Brain pericyte (primary cell): ENCODE results near the gene MYL5.
"Not testable (repeated sequence)": the region's sequence is repeated elsewhere in the genome, so short reads cannot be mapped to it uniquely, and the experiment has no call there.

Experiments used
- DNase-seq: peaks from one replicate; pipeline ENCODE4 v3.0.0-alpha.2; 2012; ENCODE audit warnings: low read depth, low spot score

The MYL5 gene

DNA sequence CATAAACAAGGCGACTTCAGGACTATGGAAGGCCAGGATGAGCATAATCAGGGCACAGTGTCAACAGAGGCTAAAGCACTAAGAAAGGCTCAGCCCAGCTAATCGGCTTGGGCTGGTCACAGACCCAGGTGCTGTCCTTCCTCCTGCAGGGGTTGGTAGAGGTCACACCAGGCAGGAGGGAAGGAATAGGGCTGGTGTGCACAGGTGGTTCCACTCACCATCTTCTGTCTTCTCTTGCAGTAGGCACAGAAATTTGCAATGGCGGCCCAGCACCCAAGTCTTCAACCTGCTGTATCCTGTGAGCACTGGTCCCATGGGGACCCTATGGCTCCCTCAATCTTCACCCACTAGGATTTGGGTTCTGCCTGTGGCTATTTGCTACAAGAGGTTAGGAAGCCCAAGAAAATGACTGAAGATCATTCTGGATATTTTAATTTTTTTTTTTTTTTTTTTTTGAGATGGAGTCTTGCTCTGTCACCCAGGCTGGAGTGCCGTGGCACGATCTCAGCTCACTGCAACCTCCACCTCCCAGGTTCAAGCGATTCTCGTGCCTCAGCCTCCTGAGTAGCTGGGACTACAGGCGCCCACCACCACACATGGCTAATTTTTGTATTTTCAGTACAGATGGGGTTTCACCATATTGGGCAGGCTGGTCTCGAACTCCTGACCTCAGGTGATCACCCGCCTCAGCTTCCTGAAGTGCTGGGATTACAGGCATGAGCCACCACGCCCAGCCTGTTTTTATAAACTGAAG lies 4.4 kb upstream of the MYL5 start:
- not testable (repeated sequence) for DNase-seq

DNA sequence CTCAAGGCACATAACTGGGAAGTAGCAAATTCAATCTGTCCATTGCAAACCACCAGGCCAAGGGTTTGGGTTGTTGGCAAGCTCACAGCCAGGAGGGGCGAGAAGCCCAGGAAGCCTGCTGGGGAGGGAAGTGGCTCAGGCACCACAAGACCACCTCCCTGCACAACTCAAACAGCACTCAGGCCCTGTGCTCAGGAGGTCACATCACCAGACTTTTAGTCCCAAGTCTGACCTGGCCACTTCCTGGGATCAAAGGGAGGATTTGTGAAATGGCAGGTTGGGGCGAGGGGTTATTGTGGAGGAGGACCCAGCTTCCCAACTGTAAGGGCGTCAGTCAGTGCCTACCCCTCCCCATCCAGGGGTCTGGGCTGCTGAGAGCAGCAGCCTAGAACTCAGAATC lies 2.6 kb upstream of the MYL5 start:
- DNase-seq: no peak

DNA sequence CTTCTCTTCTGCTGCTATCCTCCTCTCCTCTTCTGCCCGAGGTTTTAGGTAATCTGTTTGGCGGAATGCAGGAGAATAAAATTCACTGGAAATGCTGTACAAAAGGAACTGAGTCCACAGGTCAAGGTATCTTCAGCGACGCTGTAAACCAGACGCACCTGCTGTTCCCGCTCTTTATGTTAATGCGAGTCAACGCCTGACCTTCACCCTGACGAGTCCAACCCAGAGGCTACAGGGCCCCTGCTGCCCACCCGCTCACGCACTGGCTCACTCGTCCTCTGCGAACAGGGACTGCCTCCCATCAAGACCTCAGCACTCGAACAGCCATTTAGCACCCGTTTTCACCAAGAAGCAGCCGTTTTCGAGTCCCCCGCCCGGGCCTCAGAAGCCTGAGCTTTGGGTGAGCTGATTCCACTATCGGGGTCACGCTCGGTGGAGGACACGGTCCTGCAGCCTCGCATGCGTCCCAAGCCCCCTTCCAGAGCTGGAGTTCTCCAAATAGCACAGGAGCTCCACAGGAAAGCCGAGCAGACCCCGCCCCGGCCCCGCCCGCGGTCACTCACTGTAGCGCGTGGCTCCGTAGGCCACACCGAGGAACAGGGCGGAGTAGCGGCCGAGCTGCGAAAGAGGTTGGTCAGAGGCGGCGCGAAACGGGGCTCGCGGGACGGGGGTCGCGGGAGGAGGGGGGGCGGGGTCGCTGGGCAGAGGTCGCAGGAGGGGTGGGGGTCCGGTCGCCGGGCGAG lies 822 bp upstream of the MYL5 start:
- DNase-seq: no peak

DNA sequence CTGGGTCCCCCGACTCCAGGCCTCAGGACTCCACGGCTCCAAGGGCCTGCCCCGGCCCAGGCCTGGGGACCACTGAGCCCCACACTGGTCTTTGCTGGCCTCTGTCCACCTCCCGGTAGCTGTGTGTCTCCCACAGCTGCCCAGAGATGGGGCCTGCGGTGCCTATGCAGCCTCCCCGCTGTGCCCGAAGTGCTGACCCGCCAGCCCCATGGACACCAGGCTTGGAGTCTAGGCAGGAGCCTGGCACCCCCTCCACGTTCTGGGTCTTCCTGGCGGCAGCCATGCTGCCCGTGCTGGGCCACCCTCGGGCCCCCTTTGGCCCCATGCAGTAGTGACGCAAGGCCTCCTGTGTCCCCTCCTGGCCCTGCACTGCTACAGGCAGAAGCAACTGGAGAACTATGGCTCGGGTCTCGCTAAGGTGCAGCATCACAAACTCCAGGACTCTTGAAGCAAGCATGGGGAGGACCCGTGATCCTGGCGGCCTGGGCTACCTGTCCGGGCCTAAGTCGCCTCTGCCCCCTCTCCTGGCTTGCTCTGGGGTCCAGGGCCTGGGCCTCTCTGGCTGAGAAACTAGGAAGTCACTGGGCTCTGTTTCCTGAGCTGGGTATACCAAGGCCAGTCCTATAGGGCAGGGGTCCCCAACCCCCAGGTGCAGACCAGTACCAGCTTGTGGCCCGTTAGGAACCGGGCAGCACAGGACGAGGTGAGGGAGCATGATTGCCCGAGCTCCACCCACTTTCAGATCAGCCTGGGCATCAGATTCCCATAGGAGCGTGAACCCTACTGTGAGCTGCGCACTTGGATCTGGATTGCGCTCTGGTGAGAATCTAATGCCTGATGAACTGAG lies 917 bp downstream of the MYL5 start:
- no peak for DNase-seq

DNA sequence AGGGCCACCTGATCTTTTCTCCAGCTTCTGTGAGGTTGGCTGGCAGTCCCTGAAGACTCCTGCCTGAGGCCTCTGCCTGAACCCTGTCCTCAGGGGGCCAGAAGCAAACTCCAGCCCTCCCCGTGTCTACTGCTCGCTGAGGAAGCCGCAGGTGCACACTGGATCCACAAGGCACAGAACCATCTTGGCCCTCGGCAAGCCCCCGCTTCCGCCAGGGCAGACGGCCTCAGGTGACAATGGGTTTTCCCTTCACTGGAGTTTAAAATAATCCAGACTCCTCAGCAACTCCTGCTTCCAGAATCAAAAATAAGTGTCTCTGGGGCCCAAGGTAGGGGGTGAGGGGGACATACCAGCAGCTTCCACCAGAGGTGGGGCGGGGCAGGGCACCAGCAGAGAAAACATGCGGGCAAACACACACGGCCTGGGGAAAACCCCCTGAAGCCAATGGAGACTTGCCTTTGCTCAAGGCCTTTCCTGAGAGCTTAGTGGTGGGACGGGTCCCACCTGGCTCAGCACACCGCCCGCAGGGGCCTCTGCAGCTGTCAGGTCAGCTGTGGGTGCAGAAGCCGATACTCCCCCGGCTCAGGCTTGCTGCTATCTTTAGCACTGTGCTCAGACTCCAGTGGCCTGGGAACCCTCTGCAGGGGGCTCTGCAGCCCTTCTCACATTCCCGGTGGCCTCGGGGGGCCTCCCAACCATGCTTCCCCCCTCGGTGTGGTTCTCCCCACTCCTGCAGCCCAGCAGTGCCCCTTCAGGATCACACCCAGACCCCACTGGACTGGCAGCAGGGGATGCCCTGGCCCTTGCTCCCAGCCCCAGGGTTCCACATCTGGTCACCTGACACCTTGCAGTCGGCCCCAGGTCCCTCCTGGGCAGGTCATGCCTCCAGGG lies 1.9 kb downstream of the MYL5 start:
- no peak for DNase-seq

DNA sequence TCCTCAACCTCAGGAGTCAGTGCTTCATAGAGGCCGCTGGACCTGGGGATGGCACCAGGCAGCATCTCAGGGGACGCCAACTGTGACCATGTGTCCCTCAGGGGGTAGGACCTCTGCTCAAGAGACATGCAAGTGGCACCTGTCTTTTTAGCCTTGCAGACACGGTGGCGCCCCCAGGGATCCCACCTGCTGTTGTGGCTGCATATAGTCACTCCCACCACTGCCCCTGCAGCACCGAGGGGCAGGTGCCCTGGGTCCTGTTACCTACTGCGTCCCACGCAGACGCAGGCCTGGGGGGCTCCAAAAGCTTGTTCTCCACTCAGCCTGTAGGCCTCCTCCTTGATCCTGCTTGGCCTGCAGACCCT lies 2.5 kb downstream of the MYL5 start:
- DNase-seq: no peak

DNA sequence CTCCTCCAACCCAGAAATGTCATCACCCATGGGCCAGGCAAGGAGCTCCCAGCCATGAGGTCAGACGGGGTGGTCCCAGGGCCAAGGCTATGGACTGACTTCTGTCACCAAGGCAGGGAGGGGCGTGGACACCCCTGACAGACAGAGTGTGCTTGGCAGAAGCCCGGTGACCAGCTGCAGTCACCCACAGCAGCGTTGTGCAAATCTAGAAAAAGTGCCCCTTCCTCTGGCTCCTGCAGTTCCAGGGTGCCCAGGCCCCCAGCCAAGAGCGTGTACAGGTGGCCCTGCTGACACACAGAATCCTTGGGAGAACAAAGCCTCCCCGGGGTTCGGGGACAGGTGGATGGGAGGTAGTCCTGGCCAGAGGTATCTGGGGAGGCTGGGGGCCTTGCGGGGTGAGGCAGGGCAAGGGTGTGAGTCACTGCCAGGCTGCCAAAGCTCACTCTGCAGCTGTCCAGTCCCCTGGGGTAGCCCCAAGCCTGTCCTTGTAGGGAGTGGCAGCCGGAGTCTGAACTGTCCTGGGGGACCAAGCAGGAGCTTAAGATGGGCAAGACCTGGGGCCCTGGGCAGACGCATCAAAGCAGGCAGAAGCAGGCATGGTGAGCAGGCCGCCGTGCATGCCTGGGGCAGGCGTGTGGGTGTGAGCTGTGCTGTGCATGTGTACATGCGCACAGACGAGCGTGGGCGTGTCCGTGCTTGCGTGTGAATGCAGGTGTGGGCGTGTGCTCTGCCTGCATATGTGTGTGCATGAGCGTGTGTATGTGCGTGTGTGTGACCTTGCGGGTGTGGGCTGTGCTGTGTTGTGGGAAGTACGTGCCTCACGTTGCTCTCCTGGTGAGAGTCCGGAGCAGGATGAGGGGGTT lies 3.3 kb downstream of the MYL5 start:
- no peak for DNase-seq

DNA sequence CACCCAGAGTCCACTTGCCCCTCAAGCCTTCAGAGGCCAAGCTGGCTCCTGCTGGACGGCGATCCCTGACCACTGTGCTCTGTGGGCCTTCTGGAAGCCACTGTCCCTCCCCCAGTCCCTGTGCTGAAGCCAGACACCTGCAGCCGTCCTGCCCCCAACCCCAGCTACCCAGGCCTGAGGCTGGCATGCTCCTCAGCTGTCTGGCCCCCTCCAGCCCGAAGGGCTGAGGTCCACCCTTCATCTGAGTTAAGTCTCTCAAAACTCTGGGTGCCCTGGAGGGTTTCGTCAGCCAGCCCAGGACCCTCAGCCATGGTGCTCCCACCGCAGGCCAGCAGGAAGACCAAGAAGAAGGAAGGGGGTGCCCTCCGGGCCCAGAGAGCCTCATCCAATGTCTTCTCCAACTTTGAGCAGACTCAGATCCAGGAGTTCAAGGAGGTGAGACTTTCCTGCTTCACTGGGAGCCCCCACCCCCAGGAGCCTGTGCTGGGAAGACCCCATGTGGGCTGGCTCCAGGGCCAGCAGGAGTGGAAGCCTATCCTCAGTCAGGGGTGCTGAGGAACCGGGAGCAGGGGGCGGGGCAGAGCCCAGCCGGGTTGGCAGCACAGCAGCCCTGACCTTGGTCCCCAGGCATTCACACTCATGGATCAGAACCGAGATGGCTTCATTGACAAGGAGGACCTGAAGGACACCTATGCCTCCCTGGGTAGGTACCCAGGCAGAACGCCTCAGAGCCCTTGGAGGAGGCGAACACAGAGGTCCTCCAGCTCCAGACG lies 4.2 kb downstream of the MYL5 start:
- DNase-seq: no peak

DNA sequence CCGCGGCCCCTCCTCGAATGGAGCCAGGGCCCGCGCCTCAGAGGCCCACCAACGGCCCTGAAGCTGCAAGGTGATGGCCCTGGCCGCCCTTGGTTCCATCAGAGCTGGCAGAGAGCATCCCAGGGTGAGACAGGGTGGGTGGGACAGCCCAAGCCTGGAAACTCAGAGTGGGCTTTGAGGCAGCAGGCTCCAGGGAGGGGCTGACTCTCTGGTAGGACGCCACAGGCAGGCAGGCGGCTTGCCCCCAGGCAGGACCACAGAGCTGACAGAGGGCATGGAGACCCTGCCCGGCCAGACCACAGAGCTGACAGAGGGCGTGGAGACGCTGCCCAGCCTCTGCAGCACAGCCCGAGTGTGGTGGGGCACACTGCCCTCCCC lies 4.8 kb downstream of the MYL5 start:
- DNase-seq: no peak

DNA sequence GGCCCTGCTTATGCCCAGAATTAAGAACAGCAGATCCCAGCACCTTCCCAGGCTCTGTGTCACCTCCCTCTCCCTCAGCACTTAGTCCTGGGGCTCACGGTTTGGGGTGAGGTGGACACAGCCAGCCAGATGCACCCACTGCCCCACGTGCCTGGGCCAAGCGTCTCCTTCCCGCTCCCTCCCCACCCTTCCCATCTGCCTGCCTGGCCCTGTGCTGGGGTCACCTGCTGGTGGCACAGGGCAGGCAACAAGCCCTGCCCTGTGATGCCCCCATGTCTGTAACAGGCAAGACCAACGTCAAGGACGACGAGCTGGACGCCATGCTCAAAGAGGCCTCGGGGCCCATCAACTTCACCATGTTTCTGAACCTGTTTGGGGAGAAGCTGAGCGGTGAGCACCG lies 5.3 kb downstream of the MYL5 start:
- DNase-seq: no peak

DNA sequence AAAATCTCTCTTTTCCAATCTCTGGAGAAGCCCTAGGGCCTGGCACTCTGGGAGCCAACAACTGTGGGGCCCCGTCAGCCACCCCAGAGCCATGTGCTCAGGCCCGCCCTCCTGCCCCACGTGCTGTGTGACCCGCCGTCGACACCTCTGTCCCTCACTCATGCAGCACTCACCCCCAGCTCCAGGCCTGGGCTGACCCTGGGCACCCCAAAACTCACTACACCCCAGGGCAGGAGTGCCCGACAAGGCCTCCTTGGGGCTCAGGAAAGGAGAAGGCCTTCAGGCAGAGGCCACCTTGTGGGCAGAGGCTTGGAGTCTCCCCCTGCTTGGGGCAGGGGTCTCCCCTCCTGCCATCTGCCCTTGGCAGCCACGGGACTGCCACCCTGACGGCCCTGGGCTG lies 5.7 kb downstream of the MYL5 start:
- no peak for DNase-seq

DNA sequence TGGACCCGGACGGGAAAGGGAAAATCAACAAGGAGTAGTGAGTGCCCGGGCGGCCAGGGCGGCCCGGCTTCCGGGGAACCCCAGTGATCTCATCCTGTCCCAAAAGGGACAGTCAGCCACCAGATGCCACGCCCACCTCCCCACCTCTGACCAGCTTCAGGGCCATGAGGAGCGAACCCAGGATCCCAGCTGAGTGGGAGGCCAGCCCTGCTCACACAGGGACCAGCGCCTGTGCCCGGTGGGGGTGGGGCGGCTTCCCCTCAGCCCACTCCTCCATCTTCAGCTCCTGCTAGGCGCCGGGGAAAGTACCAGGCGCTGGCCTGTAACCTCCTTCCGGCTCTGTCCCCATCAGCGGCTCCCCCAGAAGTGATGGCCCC lies 6.2 kb downstream of the MYL5 start:
- DNase-seq: no peak

DNA sequence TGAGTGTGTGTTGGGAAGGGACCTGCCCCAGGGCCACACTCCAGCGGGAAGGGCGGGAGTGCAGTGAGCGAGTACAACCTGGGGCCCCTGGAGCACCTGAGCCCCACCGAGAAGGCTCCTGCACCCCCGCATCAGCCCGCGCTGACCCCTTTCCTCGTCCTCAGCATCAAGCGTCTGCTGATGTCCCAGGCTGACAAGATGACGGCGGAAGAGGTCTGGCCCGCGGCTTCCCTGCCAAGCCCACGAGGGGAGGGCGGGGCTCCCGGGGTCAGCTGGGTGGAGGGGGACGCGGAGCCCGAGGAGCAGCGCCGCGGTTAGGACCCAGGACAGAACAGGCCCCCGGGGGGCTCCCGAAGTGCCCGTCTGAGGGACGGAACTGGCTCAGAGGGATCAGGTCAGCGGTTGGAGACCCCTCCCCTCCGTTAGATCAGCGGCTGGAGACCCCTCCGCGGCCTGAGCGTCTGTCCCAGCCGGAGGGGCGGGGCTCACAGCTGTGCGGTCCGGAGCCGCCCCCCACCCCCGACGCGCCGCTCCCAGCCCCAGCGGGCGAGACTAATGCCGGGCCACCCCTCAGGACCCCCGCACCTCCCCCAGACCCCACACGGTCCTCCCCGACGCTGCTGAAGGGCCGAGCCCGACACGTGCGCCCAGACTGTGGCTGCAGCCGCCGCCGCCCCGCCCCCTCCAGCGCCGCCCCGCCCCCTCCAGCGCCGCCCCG lies 6.7 kb downstream of the MYL5 start:
- DNase-seq: no peak

DNA sequence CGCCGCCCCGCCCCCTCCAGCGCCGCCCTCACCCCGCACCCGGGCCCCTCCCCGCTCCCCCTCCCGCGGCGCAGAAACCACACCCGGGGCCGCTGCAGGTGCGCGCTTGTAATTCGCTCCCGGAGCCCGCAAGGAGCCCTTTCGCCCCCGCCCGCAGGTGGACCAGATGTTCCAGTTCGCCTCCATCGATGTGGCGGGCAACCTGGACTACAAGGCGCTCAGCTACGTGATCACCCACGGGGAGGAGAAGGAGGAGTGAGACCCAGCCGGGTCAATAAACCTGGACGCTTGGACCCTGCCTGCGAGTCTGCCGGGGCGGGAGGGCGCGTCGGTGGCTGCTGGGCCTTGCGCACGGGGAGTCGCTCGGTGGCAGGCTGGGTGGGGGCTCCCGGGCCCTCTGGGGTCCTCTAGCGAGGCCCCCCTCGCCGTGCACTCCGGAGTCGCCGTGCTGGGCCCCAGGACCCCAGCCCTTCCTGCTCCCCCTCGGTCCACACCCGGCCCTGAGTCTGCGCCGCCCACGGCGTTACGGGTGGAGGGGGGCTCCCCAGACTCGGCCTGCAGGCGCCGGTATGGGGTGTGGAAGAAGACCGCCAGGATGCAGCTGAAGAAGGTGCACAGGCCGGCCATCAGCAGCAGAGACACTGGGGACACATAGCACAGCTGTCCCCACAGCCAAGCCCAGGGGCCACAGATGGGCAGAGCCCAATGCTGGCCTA lies 7.6 kb downstream of the MYL5 start:
- DNase-seq: no peak

DNA sequence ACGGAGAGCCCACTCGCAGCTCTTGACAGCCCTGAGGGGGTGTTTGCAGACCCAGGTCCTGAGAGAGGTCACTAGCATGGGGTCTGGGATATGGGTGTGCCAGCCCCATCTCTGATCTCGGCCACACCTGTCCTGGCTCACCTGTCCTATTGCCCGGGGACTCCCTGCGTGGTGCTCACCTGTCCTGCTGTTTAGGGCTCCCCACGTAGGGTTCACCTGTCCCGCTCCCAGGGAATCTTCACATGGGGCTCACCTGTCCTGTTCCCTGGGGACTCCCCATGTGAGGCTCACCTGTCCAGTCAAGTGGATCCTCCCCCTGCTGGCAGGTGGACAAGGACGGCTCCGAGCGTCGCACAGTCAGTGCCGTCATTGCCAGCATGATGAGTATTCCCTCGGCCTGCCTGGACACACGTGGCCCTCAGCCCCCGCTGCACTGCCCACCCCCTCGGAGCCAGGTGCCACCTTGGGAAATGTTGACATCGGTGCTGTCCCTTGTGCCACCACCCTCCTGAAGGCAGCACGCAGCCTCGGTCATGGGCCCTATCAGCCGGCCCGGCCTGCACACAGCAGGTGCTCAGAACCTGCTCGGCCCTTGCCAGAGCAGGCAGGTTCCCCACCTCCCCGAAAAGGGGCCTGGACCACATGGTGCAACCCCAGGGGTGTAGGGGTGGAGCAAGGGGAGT lies 8.3 kb downstream of the MYL5 start:
- no peak for DNase-seq

DNA sequence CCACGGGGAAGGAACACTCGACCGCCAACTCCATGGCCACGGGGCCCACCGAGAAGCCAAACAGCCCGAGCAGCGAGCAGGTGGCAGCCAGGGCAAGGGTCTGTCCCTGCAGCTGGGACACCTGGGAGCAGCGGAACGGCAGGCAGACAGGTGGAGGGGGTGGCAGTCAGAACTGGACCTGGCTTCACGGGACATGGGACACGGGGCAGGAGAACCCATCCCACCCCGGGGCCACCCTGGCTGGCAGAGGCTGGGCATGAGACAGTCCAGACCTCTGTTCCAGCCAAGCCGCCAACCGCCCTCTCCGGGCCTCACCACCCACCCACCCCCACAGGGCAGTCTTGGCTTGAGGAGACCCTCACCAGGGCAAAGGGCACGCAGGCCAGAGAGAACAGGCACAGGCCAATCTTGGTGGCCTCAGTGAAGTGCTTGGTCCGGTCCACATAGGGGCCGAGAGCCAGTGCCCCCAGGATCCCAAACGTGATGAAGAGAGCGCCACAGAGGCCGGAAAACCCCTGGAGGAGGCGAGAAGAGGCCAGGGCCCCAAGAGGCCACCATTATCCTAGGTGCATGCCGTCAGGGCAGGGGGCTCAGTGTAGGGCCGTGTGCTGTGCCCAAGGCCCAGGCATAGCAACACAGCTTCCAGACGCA lies 9.0 kb downstream of the MYL5 start:
- DNase-seq: no peak

DNA sequence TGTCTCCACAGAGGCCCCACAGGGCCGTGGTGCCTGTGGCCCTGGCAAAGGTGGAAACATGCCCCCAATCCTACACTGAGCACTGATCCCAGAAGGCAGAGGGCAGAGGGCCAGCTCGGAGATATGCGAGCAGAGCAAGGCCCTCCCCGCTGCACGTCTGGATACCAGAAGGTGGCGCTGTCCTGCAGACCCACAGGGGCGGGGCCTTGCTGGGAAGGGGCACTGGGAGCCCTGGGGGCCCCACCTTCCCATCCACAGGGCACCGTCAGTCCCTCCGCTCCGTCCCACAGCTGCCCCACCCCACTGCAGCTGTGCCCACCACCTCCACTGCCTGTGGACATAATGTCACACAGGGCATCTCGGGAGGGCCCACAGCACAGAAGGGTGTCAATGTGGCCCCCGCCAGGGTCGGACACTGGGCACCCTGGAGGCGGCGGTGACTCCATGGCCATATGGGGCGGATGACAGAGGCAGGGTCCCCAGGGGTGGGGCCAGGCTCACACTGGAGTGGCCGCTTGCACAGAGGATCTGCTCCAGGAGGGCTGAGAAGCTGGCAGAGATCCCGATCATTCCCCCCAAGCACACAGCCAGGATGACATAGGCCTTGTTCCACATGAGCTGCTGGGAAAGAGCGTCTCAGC lies 9.8 kb downstream of the MYL5 start:
- DNase-seq: no peak
